GM23248 (cell line): ENCODE data around the gene KRT23.

Source experiments
- EZH2 ChIP-seq: fragments of 200-600 bp; sonication (generic); IDR thresholded peaks from 2 replicates; pipeline ENCODE4 v1.6.1; 2018; ENCODE audit warnings: antibody characterized with exemption, mild to moderate bottlenecking; ENCODE audit not compliant: insufficient read depth, poor library complexity, severe bottlenecking
- EZH2phosphoT487 ChIP-seq: fragments of 200-600 bp; sonication (generic); IDR thresholded peaks from 2 replicates; pipeline ENCODE4 v1.6.1; 2018; ENCODE audit warnings: antibody characterized with exemption, moderate library complexity, mild to moderate bottlenecking, low read depth; ENCODE audit not compliant: insufficient read depth

DNA sequence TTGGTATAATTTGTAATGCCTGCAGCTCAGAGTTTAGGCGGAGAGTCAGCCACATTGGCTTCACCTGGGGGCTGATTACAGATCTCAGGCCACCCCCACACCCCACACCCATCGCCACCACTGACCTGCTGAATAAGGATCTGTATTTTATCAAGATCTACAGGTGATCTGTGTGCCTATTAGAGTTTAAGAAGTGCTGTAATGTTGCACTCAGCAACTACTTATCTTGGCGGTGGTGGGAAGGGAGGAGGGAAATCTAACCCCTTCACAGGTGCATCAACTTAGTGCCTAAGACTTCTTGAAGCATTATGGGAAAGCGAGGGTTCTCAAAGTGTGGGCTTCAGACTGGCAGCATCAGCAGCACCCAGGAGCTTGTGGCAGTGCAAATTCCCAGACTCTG is 34.9 kb downstream of the KRT23 start:
- TF ChIP-seq EZH2 (no peak), EZH2phosphoT487 (no peak)
